Sigmoid colon (tissue), 4 donors: Measurements from ENCODE around the gene GPC3.

Experiments
- CTCF ChIP-seq, 4 experiments: fragments of 450-650 bp in 3 of 4; fragments of 200-600 bp in 1 of 4; IDR thresholded peaks; one replicate each; pipeline ENCODE4 v1.5.1; 2016 to 2019; ENCODE audit warnings: antibody characterized with exemption in 4 of 4, mild to moderate bottlenecking in 3 of 4, moderate library complexity in 2 of 4
- POLR2AphosphoS5 ChIP-seq, 4 donors: sonication (generic); formaldehyde crosslinking; IDR thresholded peaks; one replicate each; pipeline ENCODE4 v1.6.1; 2017; ENCODE audit warnings: antibody characterized with exemption in 4 of 4

- no peak for TF ChIP-seq CTCF (IDR thresholded peaks at IDR 0.05)
- no peak for TF ChIP-seq POLR2AphosphoS5 (IDR thresholded peaks at IDR 0.05)
Measured at GRCh38 chrX:133534172-133534571, 451.2 kb downstream of the GPC3 start.
